Suprapubic skin (tissue), 4 donors: Measurements from ENCODE around the gene ASH1L. TPM values are rescaled to one million over a fixed set of nuclear protein-coding genes. Genes with fewer than 3 reads are reported as not detected.
"Not testable (repeated sequence)": the region's sequence is repeated elsewhere in the genome, so short reads cannot be mapped to it uniquely, and the experiment has no call there.

ENCODE experiments used
- DNase-seq, 2 donors: peaks; one replicate each; pipeline ENCODE4 v3.0.0-alpha.2; 2019; ENCODE audit warnings: low spot score in 2 of 2
- H3K27ac ChIP-seq: fragments of 200-600 bp; sonication (generic); one replicate; pipeline ENCODE4 v1.5.1; 2019
- H3K27me3 ChIP-seq: fragments of 200-600 bp; sonication (generic); one replicate; pipeline ENCODE4 v1.5.1; 2019
- H3K36me3 ChIP-seq: fragments of 200-600 bp; sonication (generic); one replicate; pipeline ENCODE4 v1.5.1; 2019
- H3K4me1 ChIP-seq: fragments of 200-600 bp; sonication (generic); one replicate; pipeline ENCODE4 v1.5.1; 2019
- H3K4me3 ChIP-seq: fragments of 200-600 bp; sonication (generic); one replicate; pipeline ENCODE4 v1.5.1; 2019; ENCODE audit warnings: mild to moderate bottlenecking
- H3K9me3 ChIP-seq: fragments of 200-600 bp; sonication (generic); one replicate; pipeline ENCODE4 v1.5.1; 2019
- EP300 ChIP-seq: sonication (generic); formaldehyde crosslinking; IDR thresholded peaks from one replicate; pipeline ENCODE4 v1.6.1; 2017; ENCODE audit warnings: antibody characterized with exemption
- POLR2A ChIP-seq, 2 donors: fragments of 450-650 bp; IDR thresholded peaks; one replicate each; pipeline ENCODE4 v1.6.1; 2017; ENCODE audit warnings: antibody characterized with exemption in 2 of 2, mild to moderate bottlenecking in 2 of 2, moderate library complexity in 2 of 2
- POLR2AphosphoS5 ChIP-seq, 3 donors: sonication (generic); formaldehyde crosslinking; IDR thresholded peaks; one replicate each; pipeline ENCODE4 v1.6.1; 2017; ENCODE audit warnings: antibody characterized with exemption in 3 of 3
- WGBS: methylation state at CpG from one replicate; pipeline ENCODE4 v1.1.5; 2018; 5-methylcytosine and 5-hydroxymethylcytosine counted together
- total RNA-seq, 4 donors: library from RNA; depleted of rRNA; stranded (reverse); fragments of >200 nt; gene quantifications; one replicate each; pipeline ENCODE4 v1.1.0, GENCODE V29; 2016
- TF ChIP-seq, protein P1 (sequence below), 2 donors: fragments of 200-600 bp in 1 of 2; fragments of 450-650 bp in 1 of 2; sonication (generic) in 1 of 2; IDR thresholded peaks; one replicate each; pipeline ENCODE4 v1.5.1; 2016 to 2019; ENCODE audit warnings: antibody characterized with exemption in 2 of 2, mild to moderate bottlenecking in 1 of 2, moderate library complexity in 1 of 2

ASH1L gene
- total RNA-seq, 4 donors from 2014 or later = 51.9 to 121 (median 66.2) TPM

DNA sequence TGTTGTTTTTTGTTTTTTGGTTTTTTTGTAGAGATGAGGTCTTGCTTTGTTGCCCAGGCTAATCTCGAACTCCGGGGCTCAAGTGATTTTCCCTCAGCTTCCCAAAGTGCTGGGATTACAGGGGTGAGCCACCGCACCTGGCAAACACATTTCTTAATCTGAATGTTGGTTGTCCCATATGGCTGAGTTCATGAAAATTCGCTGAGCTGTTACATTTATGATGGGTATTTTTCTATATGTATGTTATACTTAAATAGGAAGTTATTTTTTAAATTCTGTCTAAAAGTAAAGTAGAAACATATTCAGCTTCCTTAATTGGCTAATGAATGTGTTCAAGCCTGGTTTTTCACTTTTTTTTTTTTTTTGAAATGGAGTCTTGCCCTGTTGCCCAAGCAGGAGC is 75.1 kb downstream of the ASH1L start:
- no peak for DNase-seq
- Histone ChIP-seq H3K9me3 (no peaks in the 10 kb centered on the region), H3K4me3 (no peak overlapping the region), H3K27ac (no peak overlapping the region), H3K27me3 (no peaks in the 10 kb centered on the region), H3K4me1 (peaks cover 2% of the 10 kb centered on the region), H3K36me3 (peaks cover 3% of the 10 kb centered on the region)
- TF ChIP-seq, protein P1, sequence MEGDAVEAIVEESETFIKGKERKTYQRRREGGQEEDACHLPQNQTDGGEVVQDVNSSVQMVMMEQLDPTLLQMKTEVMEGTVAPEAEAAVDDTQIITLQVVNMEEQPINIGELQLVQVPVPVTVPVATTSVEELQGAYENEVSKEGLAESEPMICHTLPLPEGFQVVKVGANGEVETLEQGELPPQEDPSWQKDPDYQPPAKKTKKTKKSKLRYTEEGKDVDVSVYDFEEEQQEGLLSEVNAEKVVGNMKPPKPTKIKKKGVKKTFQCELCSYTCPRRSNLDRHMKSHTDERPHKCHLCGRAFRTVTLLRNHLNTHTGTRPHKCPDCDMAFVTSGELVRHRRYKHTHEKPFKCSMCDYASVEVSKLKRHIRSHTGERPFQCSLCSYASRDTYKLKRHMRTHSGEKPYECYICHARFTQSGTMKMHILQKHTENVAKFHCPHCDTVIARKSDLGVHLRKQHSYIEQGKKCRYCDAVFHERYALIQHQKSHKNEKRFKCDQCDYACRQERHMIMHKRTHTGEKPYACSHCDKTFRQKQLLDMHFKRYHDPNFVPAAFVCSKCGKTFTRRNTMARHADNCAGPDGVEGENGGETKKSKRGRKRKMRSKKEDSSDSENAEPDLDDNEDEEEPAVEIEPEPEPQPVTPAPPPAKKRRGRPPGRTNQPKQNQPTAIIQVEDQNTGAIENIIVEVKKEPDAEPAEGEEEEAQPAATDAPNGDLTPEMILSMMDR (IDR thresholded peaks at IDR 0.05) = no peak
- no peak for TF ChIP-seq EP300
- TF ChIP-seq POLR2AphosphoS5 (IDR thresholded peaks at IDR 0.05) = no peak
- TF ChIP-seq POLR2A (IDR thresholded peaks at IDR 0.05) = no peak
- 92% methylated on average over 4 of the region's 4 CpGs for WGBS

DNA sequence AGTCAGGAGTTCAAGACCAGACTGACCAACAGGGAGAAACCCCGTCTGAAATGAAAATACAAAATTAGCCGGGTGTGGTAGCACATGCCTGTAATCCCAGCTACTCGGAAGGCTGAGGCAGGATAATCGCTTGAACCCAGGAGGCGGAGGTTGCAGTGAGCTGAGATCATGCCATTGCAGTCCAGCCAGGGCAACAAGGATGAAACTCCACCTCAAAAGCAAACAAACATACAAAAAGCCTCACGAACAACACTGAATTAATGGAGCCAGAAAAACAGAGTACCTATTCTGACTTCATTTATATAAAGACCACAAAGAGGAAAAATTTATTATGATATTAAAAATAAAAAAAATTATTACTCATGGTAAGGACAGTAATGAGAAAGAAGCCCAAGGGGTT is 75.7 kb downstream of the ASH1L start:
- not testable (repeated sequence) for H3K27me3 ChIP-seq, H3K27ac ChIP-seq, H3K9me3 ChIP-seq, H3K4me1 ChIP-seq, H3K36me3 ChIP-seq, DNase-seq, H3K4me3 ChIP-seq
- WGBS = 85% methylated on average over 6 of the region's 6 CpGs

DNA sequence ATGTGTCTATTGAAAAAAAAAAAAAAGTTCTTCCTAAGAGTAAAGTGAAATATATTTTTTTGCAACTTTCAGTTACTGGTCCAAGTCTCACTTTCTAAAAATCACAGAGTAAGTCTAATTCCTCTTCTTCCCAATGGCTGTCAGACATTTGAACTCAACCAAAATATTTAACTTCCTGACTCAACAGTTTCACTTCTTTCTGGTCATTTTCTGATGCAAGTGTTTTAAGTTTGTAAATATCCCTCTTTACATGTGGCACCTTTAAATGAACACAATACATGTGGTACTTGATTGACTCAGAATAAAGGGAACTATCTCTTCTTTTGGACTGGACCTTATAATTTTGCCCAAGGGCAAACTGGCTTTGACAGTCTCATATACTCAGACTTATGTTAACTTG is 76.7 kb downstream of the ASH1L start:
- no peak overlapping the region for H3K4me3 ChIP-seq
- DNase-seq = no peak
- H3K36me3 ChIP-seq = peaks cover 12% of the 10 kb centered on the region
- H3K4me1 ChIP-seq = peaks cover 7% of the 10 kb centered on the region
- H3K9me3 ChIP-seq = no peaks in the 10 kb centered on the region
- no peaks in the 10 kb centered on the region for H3K27me3 ChIP-seq
- TF ChIP-seq EP300 = no peak
- TF ChIP-seq, protein P1 (IDR thresholded peaks at IDR 0.05) = no peak
- no peak overlapping the region for H3K27ac ChIP-seq

DNA sequence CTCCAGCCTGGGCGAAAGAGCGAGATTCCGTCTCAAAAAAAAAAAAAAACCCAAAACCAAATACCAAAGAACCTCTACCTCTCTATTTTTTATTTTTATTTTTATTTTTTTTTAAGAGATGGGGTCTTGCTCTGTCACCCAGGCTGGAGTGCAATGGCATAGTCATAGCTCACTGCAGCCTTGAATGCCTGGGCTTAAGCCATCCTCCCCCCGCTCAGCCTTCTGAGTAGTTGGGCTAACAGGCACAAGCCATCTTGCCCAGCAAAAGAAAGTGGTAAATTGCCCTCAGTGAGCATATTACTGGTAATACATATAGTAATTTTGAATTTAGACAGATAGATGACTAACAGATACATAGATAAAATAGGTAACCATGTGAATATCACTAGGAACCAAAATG is 77.4 kb downstream of the ASH1L start:
- no peak for TF ChIP-seq POLR2AphosphoS5 (IDR thresholded peaks at IDR 0.05)
- no peak for TF ChIP-seq EP300
- TF ChIP-seq, protein P1 (IDR thresholded peaks at IDR 0.05) = no peak
- TF ChIP-seq POLR2A (IDR thresholded peaks at IDR 0.05) = no peak

DNA sequence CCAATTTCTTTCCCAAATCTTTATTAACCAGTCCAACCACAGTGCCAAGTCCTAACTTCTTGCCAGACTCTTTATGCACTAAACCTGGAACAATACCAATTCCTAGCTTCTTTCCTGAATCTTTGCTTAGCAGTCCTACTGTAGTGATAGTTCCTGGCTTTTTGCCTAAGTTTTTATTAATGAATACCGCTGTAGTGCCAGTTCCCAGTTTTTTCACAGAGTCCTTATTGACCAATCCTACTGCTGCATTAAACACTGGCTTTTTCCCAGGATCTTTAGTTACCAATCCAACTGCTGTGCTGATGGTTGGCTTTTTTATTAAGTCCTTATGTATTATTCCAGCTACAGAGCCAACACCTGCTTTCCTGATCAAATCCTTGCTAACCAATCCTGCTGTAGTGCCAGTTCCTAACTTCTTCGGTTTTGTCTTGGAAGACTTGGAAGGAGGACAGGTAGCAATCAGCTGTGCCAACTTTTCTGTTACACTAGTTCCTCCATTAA is 80.8 kb downstream of the ASH1L start:
- no peak overlapping the region for H3K27ac ChIP-seq
- H3K27me3 ChIP-seq = no peaks in the 10 kb centered on the region

More for the DNA sequence above, 77.4 kb downstream of the ASH1L start:
- DNase-seq = no peak
- Histone ChIP-seq H3K9me3 (no peaks in the 10 kb centered on the region), H3K4me1 (peaks cover 7% of the 10 kb centered on the region), H3K36me3 (peaks cover 12% of the 10 kb centered on the region), H3K27ac (no peak overlapping the region), H3K4me3 (no peak overlapping the region), H3K27me3 (no peaks in the 10 kb centered on the region)
- 100% methylated on average over 4 of the region's 4 CpGs for WGBS

More for the DNA sequence above, 80.8 kb downstream of the ASH1L start:
- H3K4me1 ChIP-seq = peaks cover 7% of the 10 kb centered on the region
- 47% methylated on average over 2 of the region's 2 CpGs for WGBS
- H3K9me3 ChIP-seq = no peaks in the 10 kb centered on the region
- peaks cover 19% of the 10 kb centered on the region for H3K36me3 ChIP-seq
- TF ChIP-seq, protein P1 (IDR thresholded peaks at IDR 0.05) = no peak
- TF ChIP-seq POLR2A (IDR thresholded peaks at IDR 0.05) = no peak
- TF ChIP-seq POLR2AphosphoS5 (IDR thresholded peaks at IDR 0.05) = no peak
- TF ChIP-seq EP300 = no peak
- H3K4me3 ChIP-seq = no peak overlapping the region
- DNase-seq = no peak
